OCI-LY1 (cell line): ENCODE data around the gene GOLGA6L1.
"Not testable (repeated sequence)": the region's sequence is repeated elsewhere in the genome, so short reads cannot be mapped to it uniquely, and the experiment has no call there.

ENCODE experiments used
- CTCF ChIP-seq: fragments of 200-600 bp; sonication (generic), shearing (Covaris generic); IDR thresholded peaks from 2 replicates; pipeline ENCODE4 v1.5.1; 2017; ENCODE audit warnings: mild to moderate bottlenecking, antibody characterized with exemption, low read length, moderate library complexity, mixed read lengths
- EZH2 ChIP-seq: fragments of 200-600 bp; sonication (generic), shearing (Covaris generic); IDR thresholded peaks from 2 replicates; pipeline ENCODE4 v1.8.0; 2017; ENCODE audit warnings: borderline replicate concordance, mixed run types, mild to moderate bottlenecking, antibody characterized with exemption, low read length, moderate library complexity, mixed read lengths

GRCh38 chr15:23181201-23181600 lies 44.6 kb upstream of the GOLGA6L1 start:
- TF ChIP-seq CTCF, EZH2: not testable (repeated sequence)
